ENCODE results near the gene HACD1.
"Not testable (repeated sequence)": the region's sequence is repeated elsewhere in the genome, so short reads cannot be mapped to it uniquely, and the experiment has no call there.

Gene HACD1

DNA sequence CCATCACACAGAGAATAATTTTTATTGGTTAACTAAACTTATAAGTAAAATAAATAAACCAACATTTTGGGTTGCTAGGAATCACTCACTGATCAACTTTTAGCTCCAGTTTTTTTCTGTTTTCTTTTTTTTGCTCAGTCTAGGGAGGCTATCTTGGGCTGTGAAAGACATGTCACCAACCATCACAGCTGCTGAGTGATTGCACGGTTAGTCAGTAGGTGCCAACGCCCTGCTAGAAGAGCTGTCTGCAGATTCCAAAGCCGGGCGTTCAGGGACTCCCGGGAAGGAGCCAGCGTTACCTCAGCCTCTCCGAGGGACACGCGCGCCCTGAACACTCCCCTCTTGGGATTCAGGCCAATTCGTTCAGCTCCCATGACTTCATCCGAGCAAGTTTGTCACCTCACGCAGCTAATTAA, 26.2 kb upstream of the HACD1 start:
- peak; percentile 41 for DNase-seq (ENCODE audit: low spot score)

GRCh38 chr10:17640331-17640816, 23.2 kb upstream of the HACD1 start:
- DNase-seq (ENCODE audit: low spot score), result no peak

- no peak for DNase-seq (ENCODE audit: low spot score)
These were observed 20.7 kb upstream of the HACD1 start for GRCh38 chr10:17637869-17638268.

DNA sequence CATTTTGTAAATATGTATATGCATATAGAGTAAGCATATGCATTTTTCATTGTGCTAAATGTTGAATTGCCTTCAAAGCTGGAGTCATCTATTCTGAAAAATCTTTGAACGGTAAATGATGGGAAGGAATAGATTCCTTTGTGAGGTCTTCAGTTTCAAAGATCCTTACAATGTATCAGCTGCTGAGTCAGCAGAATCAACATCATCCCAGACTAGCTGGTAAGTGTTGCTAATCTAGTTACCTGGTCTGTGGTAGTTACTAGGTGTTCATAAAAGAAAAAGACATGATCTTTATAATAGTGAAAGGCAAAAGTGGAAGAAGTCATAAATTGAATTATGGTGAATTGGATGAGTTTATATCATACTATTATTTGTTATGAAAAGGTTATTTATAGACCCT, 16.2 kb upstream of the HACD1 start:
- DNase-seq (ENCODE audit: low spot score), result no peak

DNA sequence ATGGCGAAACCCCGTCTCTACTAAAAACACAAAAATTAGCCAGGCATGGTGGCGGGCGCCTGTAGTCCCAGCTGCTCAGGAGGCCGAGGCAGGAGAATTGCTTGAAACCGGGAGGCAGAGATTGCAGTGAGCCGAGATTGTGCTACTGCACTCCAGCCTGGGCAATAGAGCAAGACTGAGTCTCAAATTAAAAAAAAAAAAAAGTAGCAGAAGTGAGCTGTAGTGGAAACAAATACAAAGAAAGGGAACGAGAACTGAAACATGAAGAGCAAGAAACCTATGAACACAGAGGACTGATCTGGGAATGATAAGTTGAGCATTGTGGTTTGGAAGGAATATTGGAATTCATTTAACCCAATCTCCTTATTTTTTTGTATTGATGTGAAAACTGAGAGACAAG, 15.4 kb upstream of the HACD1 start:
- DNase-seq (ENCODE audit: low spot score), result not testable (repeated sequence)

GRCh38 chr10:17626656-17627055, 9.5 kb upstream of the HACD1 start:
- DNase-seq (ENCODE audit: low spot score), result no peak

DNA sequence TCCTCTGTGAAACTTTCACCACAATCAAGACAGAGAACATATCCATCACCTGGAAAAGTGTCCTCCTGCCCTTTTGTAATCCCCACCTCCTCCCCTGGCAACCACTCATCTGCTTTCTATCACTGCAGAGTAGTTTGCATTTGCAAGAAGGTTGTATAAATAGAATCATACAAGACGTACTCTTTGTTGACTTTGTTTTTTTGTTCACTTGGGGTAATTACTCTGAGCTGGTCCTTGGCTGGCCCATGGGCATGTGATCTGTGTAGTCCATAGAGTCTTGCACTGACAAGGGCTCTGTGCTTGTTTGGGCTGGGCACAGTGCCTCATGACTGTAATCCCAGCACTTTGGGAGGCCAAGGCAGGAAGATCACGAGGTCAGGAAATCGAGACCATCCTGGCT, 7.8 kb upstream of the HACD1 start:
- DNase-seq (ENCODE audit: low spot score), result no peak

DNA sequence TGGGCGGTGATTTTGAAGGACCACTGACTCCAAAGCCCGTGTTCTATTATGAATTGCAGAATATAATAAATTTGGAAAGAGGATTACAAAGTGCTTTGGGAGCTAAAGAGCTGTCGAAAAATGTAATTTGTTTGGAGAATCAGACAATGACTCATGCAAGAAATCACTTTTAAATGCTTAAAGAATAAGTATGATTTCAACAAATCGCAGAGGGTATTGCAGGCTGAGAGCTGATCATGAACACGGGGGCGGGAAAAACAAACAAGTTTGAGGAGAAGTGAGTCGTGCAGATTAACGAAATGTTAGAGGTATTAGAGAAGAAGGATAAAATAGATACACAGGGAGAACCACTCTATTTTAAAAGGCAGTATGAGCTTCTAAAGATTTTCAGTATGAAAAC, 4.9 kb upstream of the HACD1 start:
- no peak for DNase-seq (ENCODE audit: low spot score)

GRCh38 chr10:17616403-17617030, 657 bp downstream of the HACD1 start:
- DNase-seq (ENCODE audit: low spot score), result peak; percentile 59

- DNase-seq (ENCODE audit: low spot score), result no peak
These were observed 7.6 kb downstream of the HACD1 start for GRCh38 chr10:17609523-17610079.

- DNase-seq (ENCODE audit: low spot score), result no peak
These were observed 9.4 kb downstream of the HACD1 start for GRCh38 chr10:17607603-17608332.

DNA sequence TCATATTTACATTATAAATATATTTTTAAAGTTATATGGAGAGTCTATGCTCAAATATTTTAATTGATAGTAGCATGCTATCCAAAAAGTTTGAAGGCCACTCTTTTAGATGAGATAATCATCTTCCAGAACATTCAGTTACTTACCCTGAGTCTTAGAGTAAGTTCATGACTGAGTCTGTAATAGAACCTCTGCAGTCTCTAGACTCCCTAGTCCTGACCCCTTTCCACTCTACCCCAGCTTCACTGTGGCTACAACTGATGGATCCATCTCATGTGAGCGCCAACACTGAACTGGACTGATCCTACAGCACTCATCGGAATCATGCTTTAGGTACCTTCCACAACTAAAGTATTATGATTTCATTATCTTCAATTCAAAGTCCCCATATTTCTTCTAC, 10.1 kb downstream of the HACD1 start:
- no peak for DNase-seq (ENCODE audit: low spot score)

DNA sequence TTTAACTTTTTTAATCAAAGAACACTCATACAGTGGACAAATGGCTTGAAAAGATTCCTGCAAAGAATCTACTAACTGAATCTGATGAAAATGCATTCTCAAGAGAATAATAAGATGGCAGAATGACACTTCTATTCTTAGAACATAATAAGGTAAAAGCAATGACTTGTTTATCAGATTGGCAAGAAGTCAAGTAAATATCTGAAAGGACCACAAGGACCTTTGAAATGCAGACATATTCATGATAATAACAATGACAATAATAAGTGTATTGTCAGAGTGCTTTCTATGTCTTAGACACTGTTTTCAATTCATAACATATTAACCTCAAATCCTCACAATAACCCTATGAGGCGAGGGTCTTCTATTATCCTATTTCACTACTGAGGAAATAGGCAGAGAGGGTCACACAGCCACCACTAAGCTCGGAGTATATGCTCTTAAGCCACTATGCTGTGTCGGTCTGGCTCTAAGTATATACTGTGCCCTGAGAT, 10.6 kb downstream of the HACD1 start:
- no peak for DNase-seq (ENCODE audit: low spot score)

DNA sequence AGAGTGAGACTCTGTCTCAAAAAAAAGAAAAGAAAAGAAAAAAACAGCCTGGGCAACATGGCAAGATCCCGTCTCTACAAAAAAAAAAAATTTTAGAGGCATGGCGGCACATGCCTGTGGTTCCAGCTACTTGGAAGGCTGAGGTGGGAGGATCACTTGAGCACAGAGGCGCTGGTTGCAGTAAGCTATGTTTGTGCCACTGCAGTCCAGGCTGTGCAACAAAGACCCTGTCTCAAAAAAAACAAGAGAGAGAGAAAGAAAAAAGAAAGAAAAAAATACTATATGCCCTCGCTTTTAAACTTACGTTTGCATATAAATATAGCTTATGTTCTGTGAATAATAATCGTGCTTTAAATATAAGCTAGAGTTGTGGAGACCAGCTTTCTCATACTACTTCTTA, 11.2 kb downstream of the HACD1 start:
- DNase-seq (ENCODE audit: low spot score), result no peak

DNA sequence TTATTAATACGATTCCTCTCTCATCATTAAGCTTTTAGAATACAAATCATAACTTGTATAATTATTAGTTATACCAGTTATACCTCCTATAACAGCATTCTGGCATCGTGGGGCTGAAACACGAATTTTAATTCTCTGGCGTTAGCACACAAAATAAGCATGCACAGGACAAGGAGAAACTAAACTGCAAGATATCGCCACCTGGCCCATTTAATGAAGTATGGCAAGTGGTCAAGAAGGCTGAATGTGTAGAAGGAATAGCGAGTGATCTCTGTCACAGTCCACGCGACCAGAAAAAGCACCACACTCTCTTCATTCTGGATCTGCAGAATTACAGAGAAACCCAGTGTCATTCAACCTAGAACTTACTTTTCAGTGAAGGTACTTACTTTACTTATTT, 18.1 kb downstream of the HACD1 start:
- no peak for DNase-seq (ENCODE audit: low spot score)

DNA sequence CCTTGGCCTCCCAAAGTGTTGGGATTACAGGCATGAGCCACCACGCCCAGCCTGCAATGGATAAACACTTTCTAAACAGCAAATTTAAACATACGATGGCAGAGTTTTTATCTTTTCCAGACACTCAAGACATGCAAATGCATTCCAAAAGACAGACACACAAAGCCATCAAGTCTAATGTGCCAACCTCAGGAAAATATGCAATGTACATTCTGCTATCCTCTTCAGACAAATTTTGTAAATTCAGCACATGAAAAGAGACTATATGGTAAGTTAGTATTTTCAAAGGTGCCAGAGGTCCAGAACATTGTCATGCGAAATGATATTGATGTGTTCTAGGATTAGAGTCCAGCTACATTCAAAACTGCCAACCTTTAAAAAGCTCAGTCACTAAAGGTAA, 19.8 kb downstream of the HACD1 start:
- DNase-seq (ENCODE audit: low spot score), result no peak

DNA sequence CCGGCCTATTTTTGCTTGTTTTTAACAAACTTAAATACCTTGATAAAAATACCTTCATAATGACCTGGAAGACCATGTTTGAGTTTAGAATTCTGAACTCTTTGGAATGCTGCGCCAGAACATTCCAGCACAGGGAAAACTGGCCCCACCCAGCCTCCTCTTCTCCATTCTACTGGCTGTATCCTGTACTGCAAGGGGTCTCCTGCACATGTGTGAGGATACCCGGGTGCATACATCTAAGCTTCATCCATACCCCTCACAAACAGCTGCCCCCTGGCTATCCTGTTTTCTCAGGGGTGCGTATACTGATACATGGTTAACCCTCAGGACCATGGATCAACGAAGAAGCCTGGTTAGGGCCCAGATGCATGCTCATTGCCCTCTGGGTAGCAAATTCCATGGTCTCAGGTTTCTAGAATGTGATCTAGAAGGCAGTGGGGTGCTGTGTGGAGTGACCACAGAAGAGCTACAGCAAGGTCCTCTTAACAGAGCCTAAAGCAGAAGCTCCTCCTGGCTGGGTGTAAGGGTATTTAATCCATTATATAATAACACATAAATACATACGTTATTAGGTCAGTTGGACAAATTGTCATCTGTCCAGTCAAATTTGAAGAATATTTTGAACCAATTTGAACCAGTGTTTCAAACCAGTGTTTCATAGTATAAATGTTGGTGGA, 26.1 kb downstream of the HACD1 start:
- no peak for DNase-seq (ENCODE audit: low spot score)

DNA sequence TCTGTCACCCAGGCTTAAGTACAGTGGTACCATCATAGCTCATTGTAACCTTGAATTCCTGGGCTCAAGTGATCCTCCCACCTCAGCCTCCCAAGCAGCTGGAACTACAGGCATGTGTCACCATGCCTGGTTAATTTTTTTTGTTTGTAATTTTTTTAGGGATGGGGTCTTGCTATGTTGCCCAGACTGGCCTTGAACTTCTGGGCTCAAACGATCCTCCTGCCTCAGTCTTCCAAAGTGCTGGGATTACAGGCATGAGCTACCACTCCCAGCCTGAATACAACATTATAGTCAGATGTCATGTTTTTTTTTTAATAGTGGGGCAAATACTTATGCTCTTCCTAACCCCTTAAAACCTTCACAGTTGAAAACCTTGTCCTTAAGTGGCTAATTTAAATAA, 27.9 kb downstream of the HACD1 start:
- not testable (repeated sequence) for DNase-seq (ENCODE audit: low spot score)

- DNase-seq (ENCODE audit: low spot score), result no peak
These were observed 28.8 kb downstream of the HACD1 start for GRCh38 chr10:17588420-17588819.

DNA sequence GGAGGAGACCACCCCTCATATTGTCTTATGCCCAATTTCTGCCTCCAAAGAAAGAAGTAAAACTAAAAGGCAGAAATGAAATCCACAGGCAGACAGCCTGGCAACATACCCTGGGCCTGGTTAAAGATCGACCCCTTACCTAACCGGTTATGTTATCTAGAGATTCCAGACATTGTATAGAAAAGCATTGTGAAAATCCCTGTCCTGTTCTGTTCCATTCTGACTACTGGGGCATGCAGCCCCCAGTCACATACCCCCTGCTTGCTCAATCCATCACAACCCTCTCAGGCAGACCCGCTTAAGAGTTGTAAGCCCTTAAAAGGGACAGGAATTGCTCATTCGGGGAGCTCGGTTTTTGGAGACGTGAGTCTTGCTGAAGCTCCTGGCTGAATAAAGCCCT, 29.9 kb downstream of the HACD1 start:
- DNase-seq (ENCODE audit: low spot score), result not testable (repeated sequence)

DNA sequence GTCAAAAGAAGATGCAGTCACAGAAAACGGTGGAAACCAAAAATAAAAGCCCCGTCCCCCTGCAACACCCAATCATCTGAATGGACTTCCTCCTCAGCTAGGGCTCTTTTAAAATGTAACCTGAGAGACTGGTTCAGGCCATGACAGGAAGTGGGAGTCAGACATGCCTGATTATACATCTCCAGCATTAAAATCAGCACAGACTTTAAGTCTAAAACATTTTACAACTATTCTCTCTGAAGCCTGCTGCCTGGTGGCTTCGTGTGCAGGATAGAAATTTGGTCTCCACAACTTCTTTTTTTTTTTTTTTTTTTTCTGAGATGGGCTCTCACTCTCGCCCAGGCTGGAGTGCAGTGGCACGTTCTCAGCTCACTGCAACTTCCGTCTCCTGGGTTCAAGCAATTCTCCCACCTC, 30.3 kb downstream of the HACD1 start:
- no peak for DNase-seq (ENCODE audit: low spot score)

- DNase-seq (ENCODE audit: low spot score), result no peak
These were observed 32.2 kb downstream of the HACD1 start for GRCh38 chr10:17585016-17585415.

DNA sequence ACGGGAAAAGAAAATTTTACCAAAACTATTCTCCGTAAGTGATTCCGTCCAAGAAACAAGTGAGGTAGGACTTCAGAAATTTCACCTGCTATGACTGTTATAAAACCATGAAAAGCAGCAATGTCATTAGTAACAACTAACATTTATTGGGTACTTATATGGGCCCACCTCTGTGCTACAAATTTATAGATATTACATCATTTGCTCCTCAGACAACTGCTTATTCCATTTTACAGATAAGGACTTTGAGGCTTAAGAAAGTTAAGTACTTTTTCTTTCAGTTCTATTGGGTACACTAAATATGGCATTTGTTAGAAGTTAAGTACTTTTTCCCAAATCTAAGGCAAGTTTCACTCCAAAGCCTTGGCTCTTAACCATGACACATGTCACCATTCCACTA, 36.3 kb downstream of the HACD1 start:
- no peak for DNase-seq (ENCODE audit: low spot score)
